NOMO-1 treated with DMSO at 0.1 percent for 48 hours (cell line): ENCODE data around the gene ADRA2C.

Experiments used
- DNase-seq: peaks from one replicate; lab custom pipeline; 2025; ENCODE audit not compliant: unreplicated experiment; lab: John Stamatoyannopoulos, UW

Gene ADRA2C

GRCh38 chr4:3756343-3757059, 9.7 kb upstream of the ADRA2C start:
- no peak for DNase-seq

GRCh38 chr4:3759236-3759635, 6.9 kb upstream of the ADRA2C start:
- DNase-seq, result no peak

- DNase-seq, result no peak
These were observed 5.8 kb upstream of the ADRA2C start for GRCh38 chr4:3760346-3760745.

- no peak for DNase-seq
These were observed 5.3 kb upstream of the ADRA2C start for GRCh38 chr4:3760841-3761240.

GRCh38 chr4:3762264-3762663, 3.9 kb upstream of the ADRA2C start:
- DNase-seq, result no peak

- DNase-seq, result peak; percentile 56
These were observed 3.2 kb upstream of the ADRA2C start for GRCh38 chr4:3762753-3763549.

GRCh38 chr4:3765271-3766035, 732 bp upstream of the ADRA2C start:
- DNase-seq, result peak; percentile 41

GRCh38 chr4:3766785-3767569, 792 bp downstream of the ADRA2C start:
- peak; percentile 21 for DNase-seq

- DNase-seq, result peak; percentile 48
These were observed 1.5 kb downstream of the ADRA2C start for GRCh38 chr4:3767570-3768288.

GRCh38 chr4:3768842-3769641, 2.9 kb downstream of the ADRA2C start:
- DNase-seq, result no peak

- DNase-seq, result no peak
These were observed 3.5 kb downstream of the ADRA2C start for GRCh38 chr4:3769642-3770184.

GRCh38 chr4:3770323-3771163, 4.4 kb downstream of the ADRA2C start:
- DNase-seq, result no peak

- DNase-seq, result no peak
These were observed 5.1 kb downstream of the ADRA2C start for GRCh38 chr4:3771164-3771809.

GRCh38 chr4:3771939-3772495, 5.8 kb downstream of the ADRA2C start:
- DNase-seq, result no peak

- DNase-seq, result no peak
These were observed 6.4 kb downstream of the ADRA2C start for GRCh38 chr4:3772632-3773031.

- no peak for DNase-seq
These were observed 7.4 kb downstream of the ADRA2C start for GRCh38 chr4:3773552-3774001.

- DNase-seq, result no peak
These were observed 8.2 kb downstream of the ADRA2C start for GRCh38 chr4:3774253-3774883.
